ENCODE measurements around the gene TRPM3.

DNA sequence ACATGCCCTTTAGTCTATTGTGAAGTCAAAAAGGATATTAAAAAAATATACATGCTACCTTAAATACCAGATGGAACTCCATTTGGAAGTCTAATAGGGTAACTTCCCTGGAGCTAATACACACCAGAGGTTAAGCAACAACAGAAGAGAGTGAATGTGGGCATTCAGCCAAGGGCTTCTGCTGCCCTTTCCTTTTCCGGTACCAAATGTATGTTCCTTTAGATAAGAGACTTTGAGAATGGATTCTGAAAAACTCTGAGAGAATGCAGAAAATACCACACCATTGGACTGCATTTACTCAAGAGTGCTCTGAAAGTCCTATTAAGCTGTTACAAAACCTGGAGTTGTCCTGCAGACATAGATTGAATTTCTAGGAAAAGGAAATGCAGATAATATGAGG lies 23.8 kb upstream of the TRPM3 start:
- no peak for TF ChIP-seq SUZ12 (IDR thresholded peaks at IDR 0.05; ENCODE audit: extremely low read depth, insufficient read depth, insufficient read length)
- TF ChIP-seq YY1 (IDR thresholded peaks at IDR 0.05; ENCODE audit: insufficient read depth, insufficient read length) = no peak
- no peak for TF ChIP-seq ZNF274 (IDR thresholded peaks at IDR 0.05; ENCODE audit: low read depth, low read length)

Measured in NT2/D1 (cell line).